H9 (cell line): ENCODE measurements around the gene BCAS3. TPM values are rescaled to one million over a fixed set of nuclear protein-coding genes. Genes with fewer than 3 reads are reported as not detected.

ENCODE experiments used
- DNase-seq: peaks from one replicate; pipeline ENCODE4 v3.0.0-alpha.2; 2017
- H2AFZ ChIP-seq: one replicate; pipeline ENCODE4 v1.6.1; 2013; ENCODE audit warnings: mild to moderate bottlenecking, low read length, control low read depth, moderate library complexity
- H2AK5ac ChIP-seq: 2 replicates; pipeline ENCODE4 v1.6.1; 2013; ENCODE audit warnings: low read length, control low read depth, mixed read lengths; ENCODE audit not compliant: insufficient read length
- H2BK120ac ChIP-seq: one replicate; pipeline ENCODE4 v1.6.1; 2013; ENCODE audit warnings: low read depth, mild to moderate bottlenecking, low read length, control low read depth, inconsistent platforms; ENCODE audit not compliant: poor library complexity, severe bottlenecking
- H2BK12ac ChIP-seq: 2 replicates; pipeline ENCODE4 v1.6.1; 2013; ENCODE audit warnings: low read length, control low read depth, mixed read lengths, low read depth; ENCODE audit not compliant: insufficient read length
- H2BK15ac ChIP-seq: 2 replicates; pipeline ENCODE4 v1.6.1; 2013; ENCODE audit warnings: low read depth, low read length, control low read depth
- H2BK20ac ChIP-seq: one replicate; pipeline ENCODE4 v1.6.1; 2013; ENCODE audit warnings: low read depth, mild to moderate bottlenecking, low read length, control low read depth, inconsistent platforms; ENCODE audit not compliant: poor library complexity, severe bottlenecking
- H2BK5ac ChIP-seq: 2 replicates; pipeline ENCODE4 v1.6.1; 2013; ENCODE audit warnings: low read length, control low read depth, mixed read lengths; ENCODE audit not compliant: insufficient read length
- H3K14ac ChIP-seq: 2 replicates; pipeline ENCODE4 v1.6.1; 2013; ENCODE audit warnings: low read length, control low read depth; ENCODE audit not compliant: insufficient read depth
- H3K18ac ChIP-seq: 2 replicates; pipeline ENCODE4 v1.6.1; 2013; ENCODE audit warnings: low read depth, mild to moderate bottlenecking, mixed read lengths, low read length, control low read depth; ENCODE audit not compliant: insufficient read length
- H3K23ac ChIP-seq: 2 replicates; pipeline ENCODE4 v1.6.1; 2013; ENCODE audit warnings: low read length, control low read depth, mixed read lengths, low read depth; ENCODE audit not compliant: insufficient read length
- H3K23me2 ChIP-seq: 2 replicates; pipeline ENCODE4 v1.6.1; 2013; ENCODE audit warnings: low read depth, mild to moderate bottlenecking, mixed read lengths, low read length, control low read depth; ENCODE audit not compliant: insufficient read length, poor library complexity, severe bottlenecking
- H3K27ac ChIP-seq: 2 replicates; pipeline ENCODE4 v1.5.1; 2013; ENCODE audit warnings: low read length, control low read depth, mixed read lengths, low read depth; ENCODE audit not compliant: insufficient read length
- H3K27me3 ChIP-seq: 2 replicates; pipeline ENCODE4 v1.6.1; 2013; ENCODE audit warnings: low read length, control low read depth, inconsistent platforms; ENCODE audit not compliant: insufficient read depth
- H3K4ac ChIP-seq: 2 replicates; pipeline ENCODE4 v1.6.1; 2013; ENCODE audit warnings: low read depth, mild to moderate bottlenecking, control low read depth, inconsistent platforms, low read length, moderate library complexity
- H3K4me1 ChIP-seq: 2 replicates; pipeline ENCODE4 v1.6.1; 2013; ENCODE audit warnings: low read length, control low read depth, inconsistent platforms; ENCODE audit not compliant: insufficient read depth
- H3K4me2 ChIP-seq: 2 replicates; pipeline ENCODE4 v1.6.1; 2013; ENCODE audit warnings: low read length, control low read depth, mixed read lengths; ENCODE audit not compliant: insufficient read length, insufficient read depth
- H3K56ac ChIP-seq: 2 replicates; pipeline ENCODE4 v1.6.1; 2013; ENCODE audit warnings: low read depth, mild to moderate bottlenecking, mixed read lengths, low read length, control low read depth; ENCODE audit not compliant: insufficient read length
- H3K79me1 ChIP-seq: 2 replicates; pipeline ENCODE4 v1.6.1; 2013; ENCODE audit warnings: low read depth, mild to moderate bottlenecking, moderate library complexity, low read length, control low read depth, inconsistent platforms; ENCODE audit not compliant: insufficient read depth, poor library complexity, severe bottlenecking
- H3K79me2 ChIP-seq: 2 replicates; pipeline ENCODE4 v1.6.1; 2013; ENCODE audit warnings: low read length, control low read depth, inconsistent platforms; ENCODE audit not compliant: insufficient read depth
- H3K9ac ChIP-seq: 2 replicates; pipeline ENCODE4 v1.6.1; 2013; ENCODE audit warnings: low read length, control low read depth, mixed read lengths; ENCODE audit not compliant: insufficient read length; ENCODE audit errors: extremely low read depth
- H3K9me3 ChIP-seq: one replicate; pipeline ENCODE4 v1.6.1; 2013; ENCODE audit warnings: low read depth, low read length, inconsistent platforms; ENCODE audit not compliant: control insufficient read depth
- H3T11ph ChIP-seq: one replicate; pipeline ENCODE4 v1.6.1; 2013; ENCODE audit warnings: mild to moderate bottlenecking, low read length, control low read depth, inconsistent platforms
- H4K20me1 ChIP-seq: one replicate; pipeline ENCODE4 v1.6.1; 2013; ENCODE audit not compliant: control insufficient read depth, insufficient read length, insufficient read depth
- H4K5ac ChIP-seq: 2 replicates; pipeline ENCODE4 v1.6.1; 2013; ENCODE audit warnings: low read depth, mild to moderate bottlenecking, mixed read lengths, low read length, control low read depth; ENCODE audit not compliant: insufficient read length
- H4K8ac ChIP-seq: replicated peaks from 2 replicates; pipeline ENCODE4 v1.6.1; 2013; ENCODE audit warnings: low read length, control low read depth, mixed read lengths, low read depth; ENCODE audit not compliant: insufficient read length
- H4K91ac ChIP-seq: 2 replicates; pipeline ENCODE4 v1.6.1; 2013; ENCODE audit warnings: low read depth, mild to moderate bottlenecking, moderate library complexity, mixed read lengths, low read length, control low read depth; ENCODE audit not compliant: insufficient read length
- H3K27ac Mint-ChIP-seq, 3 experiments: 2 replicates in 2 of 3; 3 replicates in 1 of 3; pipeline ENCODE4 v1.8.0; 2020 to 2021; ENCODE audit warnings: mixed read lengths in 3 of 3, mild to moderate bottlenecking in 1 of 3, moderate library complexity in 1 of 3
- H3K27me3 Mint-ChIP-seq: 2 replicates; pipeline ENCODE4 v1.8.0; 2021; ENCODE audit warnings: low read depth, mild to moderate bottlenecking, moderate library complexity, mixed read lengths
- H3K36me3 Mint-ChIP-seq, 3 experiments: 2 replicates in 2 of 3; 3 replicates in 1 of 3; pipeline ENCODE4 v1.8.0; 2020 to 2021; ENCODE audit warnings: low read depth in 3 of 3, mixed read lengths in 3 of 3; ENCODE audit not compliant: insufficient read depth in 1 of 3
- H3K4me1 Mint-ChIP-seq, 2 experiments: 2 replicates each; pipeline ENCODE4 v1.8.0; 2020; ENCODE audit warnings: mixed read lengths in 2 of 2
- H3K4me3 Mint-ChIP-seq, 2 experiments: 2 replicates in 1 of 2; 3 replicates in 1 of 2; pipeline ENCODE4 v1.8.0; 2020 to 2021; ENCODE audit warnings: mild to moderate bottlenecking in 2 of 2, mixed read lengths in 2 of 2, moderate library complexity in 1 of 2
- H3K9me3 Mint-ChIP-seq, 2 experiments: 2 replicates in 1 of 2; 3 replicates in 1 of 2; pipeline ENCODE4 v1.8.0; 2020; ENCODE audit warnings: mild to moderate bottlenecking in 2 of 2, mixed read lengths in 2 of 2, moderate library complexity in 1 of 2
- CTCF ChIP-seq: fragments of 200-600 bp; sonication (generic); conservative IDR thresholded peaks from 3 replicates; pipeline ENCODE4 v1.8.0; 2021; ENCODE audit warnings: antibody characterized with exemption, mild to moderate bottlenecking
- WGBS: extraction: QIAGEN DNeasy Blood & Tissue Kit; methylation state at CpG from one replicate; pipeline ENCODE4 v1.1.7; 2013; ENCODE audit warnings: missing lambda C conversion rate, low lambda C conversion rate, mixed read lengths; ENCODE audit not compliant: insufficient read length; ENCODE audit errors: extremely low coverage; 5-methylcytosine and 5-hydroxymethylcytosine counted together
- total RNA-seq: library from RNA; stranded (reverse); gene quantifications from 2 replicates; pipeline ENCODE4 v1.2.1, GENCODE V29; 2021

BCAS3 gene
- total RNA-seq, 1 experiment from 2014 or later = 22.4 TPM

- whole genome bisulfite sequencing = no CpG with 5 or more reads among the region's 3 CpGs
- H3K27me3 Mint-ChIP-seq = no peaks in the 10 kb centered on the region
- Histone ChIP-seq H4K91ac (no peak overlapping the region), H3K27ac (no peak overlapping the region), H3K18ac (peak overlapping the region; percentile 27), H4K8ac (no peak overlapping the region), H3K79me2 (no peaks in the 10 kb centered on the region), H2AK5ac (no peak overlapping the region), H3K79me1 (no peaks in the 10 kb centered on the region), H3K4me1 (no peaks in the 10 kb centered on the region), H2BK15ac (no peak overlapping the region), H2AFZ (no peak overlapping the region), H4K5ac (peak overlapping the region; percentile 50), H3K56ac (no peak overlapping the region), H3K14ac (peak overlapping the region; percentile 73; the same call in 1 of the 2 replicates), H2BK20ac (no peak overlapping the region), H3K23me2 (no peaks in the 10 kb centered on the region), H2BK120ac (no peak overlapping the region), H3K9me3 (no peaks in the 10 kb centered on the region), H3K9ac (no peak overlapping the region), H3K4ac (no peak overlapping the region), H3K4me2 (no peak overlapping the region), H3T11ph (no peak overlapping the region), H4K20me1 (no peaks in the 10 kb centered on the region), H3K23ac (no peak overlapping the region), H3K27me3 (no peaks in the 10 kb centered on the region), H2BK5ac (no peak overlapping the region), H2BK12ac (no peak overlapping the region)
- peak overlapping the region in 2 of 3 experiments; percentile 35 to 82; a peak in 1 of 7 replicates for H3K27ac Mint-ChIP-seq
- TF ChIP-seq CTCF = no peak
- peaks cover 14 to 24% of the 10 kb centered on the region in 2 experiments for H3K9me3 Mint-ChIP-seq
- H3K4me1 Mint-ChIP-seq = peaks cover 2% of the 10 kb centered on the region in 2 experiments; a peak in 2 of 4 replicates
- no peak for DNase-seq
- H3K36me3 Mint-ChIP-seq = peaks cover 5 to 20% (median 8%) of the 10 kb centered on the region in 3 experiments
- H3K4me3 Mint-ChIP-seq = no peak overlapping the region
These were observed 91.7 kb downstream of the BCAS3 start for GRCh38 chr17:60769327-60769726.
